Activated effector memory CD4-positive, alpha-beta T cell treated with anti-CD3 and anti-CD28 coated beads, Interleukin-2, amount 50 U/mL, for 16 hours (primary cell): Measurements from ENCODE around the gene BBLN.
"Not testable (repeated sequence)": the region's sequence is repeated elsewhere in the genome, so short reads cannot be mapped to it uniquely, and the experiment has no call there.

Source experiments
- DNase-seq: peaks from one replicate; pipeline ENCODE4 v3.0.0-alpha.2; 2020

Gene BBLN

GRCh38 chr9:128124873-128125579, 35.0 kb upstream of the BBLN start:
- peak; percentile 77 for DNase-seq

GRCh38 chr9:128125580-128126354, 34.3 kb upstream of the BBLN start:
- DNase-seq = no peak

GRCh38 chr9:128127568-128127989, 32.5 kb upstream of the BBLN start, which contains the start of gene PTGES2:
PTGES2 (minus strand) TSS chr9:128127729; CDS start chr9:128127717, 12 bp downstream.
- DNase-seq = peak; percentile 94

- DNase-seq = peak; percentile 94
These were observed 31.9 kb upstream of the BBLN start for GRCh38 chr9:128127990-128128835.

GRCh38 chr9:128128836-128129590, 31.1 kb upstream of the BBLN start:
- no peak for DNase-seq

GRCh38 chr9:128129976-128130590, 30.0 kb upstream of the BBLN start:
- peak; percentile 87 for DNase-seq

- not testable (repeated sequence) for DNase-seq
These were observed 29.4 kb upstream of the BBLN start for GRCh38 chr9:128130651-128131050.

- DNase-seq = not testable (repeated sequence)
These were observed 28.7 kb upstream of the BBLN start for GRCh38 chr9:128131346-128131745.

GRCh38 chr9:128132139-128132538, 27.9 kb upstream of the BBLN start:
- DNase-seq = not testable (repeated sequence)

- not testable (repeated sequence) for DNase-seq
These were observed 24.5 kb upstream of the BBLN start for GRCh38 chr9:128135561-128135960.

GRCh38 chr9:128136816-128137793, 23.0 kb upstream of the BBLN start:
- DNase-seq = no peak

GRCh38 chr9:128138001-128138400, 22.1 kb upstream of the BBLN start:
- DNase-seq = no peak

- no peak for DNase-seq
These were observed 20.4 kb upstream of the BBLN start for GRCh38 chr9:128139621-128140020.

- DNase-seq = no peak
These were observed 18.5 kb upstream of the BBLN start for GRCh38 chr9:128141604-128142003.

- no peak for DNase-seq
These were observed 18.0 kb upstream of the BBLN start for GRCh38 chr9:128142061-128142460.

- no peak for DNase-seq
These were observed 17.5 kb upstream of the BBLN start for GRCh38 chr9:128142596-128142995.

- DNase-seq = no peak
These were observed 16.4 kb upstream of the BBLN start for GRCh38 chr9:128143525-128144238.

GRCh38 chr9:128144239-128145181, 15.6 kb upstream of the BBLN start:
- DNase-seq = no peak

GRCh38 chr9:128145536-128145935, 14.5 kb upstream of the BBLN start:
- DNase-seq = no peak
